Memory B cell (primary cell): ENCODE measurements around the gene SPECC1.
A peak's percentile ranks its signal among the peaks of the same experiment; 100 is the strongest.
"Not testable (repeated sequence)": the region's sequence is repeated elsewhere in the genome, so short reads cannot be mapped to it uniquely, and the experiment has no call there.

Experiments
- ATAC-seq: fragments of 150-1000 bp; cut with Tn5 transposase; 2 replicates; pipeline ENCODE4 v1.10.0; 2021; ENCODE audit warnings: low read depth, mild to moderate bottlenecking, moderate library complexity
- DNase-seq, 2 donors: peaks; one replicate each; pipeline ENCODE4 v3.0.0; 2022; ENCODE audit warnings: low spot score in 2 of 2
- H3K27ac Mint-ChIP-seq: one replicate; pipeline ENCODE4 v1.8.0; 2022; ENCODE audit warnings: mild to moderate bottlenecking, moderate library complexity, mixed read lengths
- H3K27me3 Mint-ChIP-seq: one replicate; pipeline ENCODE4 v1.8.0; 2022; ENCODE audit warnings: mixed read lengths
- H3K36me3 Mint-ChIP-seq: one replicate; pipeline ENCODE4 v1.8.0; 2022; ENCODE audit warnings: mild to moderate bottlenecking, mixed read lengths
- H3K4me1 Mint-ChIP-seq: one replicate; pipeline ENCODE4 v1.8.0; 2022; ENCODE audit warnings: mixed read lengths
- H3K4me3 Mint-ChIP-seq: one replicate; pipeline ENCODE4 v1.8.0; 2022; ENCODE audit warnings: mild to moderate bottlenecking, moderate library complexity, mixed read lengths
- H3K9me3 Mint-ChIP-seq: one replicate; pipeline ENCODE4 v1.8.0; 2022; ENCODE audit warnings: mixed read lengths

Gene SPECC1

GRCh38 chr17:20156196-20157000 is 147.2 kb downstream of the SPECC1 start:
- peaks cover 9% of the 10 kb centered on the region for H3K4me1 Mint-ChIP-seq
- no peaks in the 10 kb centered on the region for H3K27me3 Mint-ChIP-seq
- H3K27ac Mint-ChIP-seq = peak overlapping the region; percentile 80
- ATAC-seq (peak; percentile 19), DNase-seq (peak in 1 of 2 donors; percentile 28)
- no peaks in the 10 kb centered on the region for H3K9me3 Mint-ChIP-seq
- H3K36me3 Mint-ChIP-seq = no peaks in the 10 kb centered on the region
- H3K4me3 Mint-ChIP-seq = peak overlapping the region; percentile 89

- DNase-seq (no peak), ATAC-seq (no peak)
- Mint-ChIP-seq H3K36me3 (no peaks in the 10 kb centered on the region), H3K27me3 (no peaks in the 10 kb centered on the region), H3K4me3 (peak overlapping the region; percentile 89), H3K9me3 (no peaks in the 10 kb centered on the region), H3K27ac (peak overlapping the region; percentile 80), H3K4me1 (peaks cover 9% of the 10 kb centered on the region)
Observed at GRCh38 chr17:20157001-20157310, 147.8 kb downstream of the SPECC1 start.

- H3K4me3 Mint-ChIP-seq = no peak overlapping the region
- H3K27me3 Mint-ChIP-seq = no peaks in the 10 kb centered on the region
- H3K4me1 Mint-ChIP-seq = peaks cover 9% of the 10 kb centered on the region
- H3K9me3 Mint-ChIP-seq = no peaks in the 10 kb centered on the region
- H3K36me3 Mint-ChIP-seq = no peaks in the 10 kb centered on the region
- ATAC-seq (no peak), DNase-seq (no peak)
- no peak overlapping the region for H3K27ac Mint-ChIP-seq
Observed at GRCh38 chr17:20158580-20158979, 149.4 kb downstream of the SPECC1 start.

GRCh38 chr17:20159406-20160069 is 150.4 kb downstream of the SPECC1 start:
- DNase-seq (no peak), ATAC-seq (no peak)
- no peaks in the 10 kb centered on the region for H3K9me3 Mint-ChIP-seq
- H3K27me3 Mint-ChIP-seq = no peaks in the 10 kb centered on the region
- H3K4me1 Mint-ChIP-seq = peaks cover 9% of the 10 kb centered on the region
- H3K27ac Mint-ChIP-seq = no peak overlapping the region
- H3K36me3 Mint-ChIP-seq = no peaks in the 10 kb centered on the region
- no peak overlapping the region for H3K4me3 Mint-ChIP-seq

- H3K27ac Mint-ChIP-seq, H3K4me3 Mint-ChIP-seq, H3K27me3 Mint-ChIP-seq, H3K9me3 Mint-ChIP-seq, H3K36me3 Mint-ChIP-seq, H3K4me1 Mint-ChIP-seq, DNase-seq, ATAC-seq: not testable (repeated sequence)
Observed at GRCh38 chr17:20165516-20165915, 156.4 kb downstream of the SPECC1 start.

GRCh38 chr17:20170085-20170484 is 160.9 kb downstream of the SPECC1 start:
- no peak for DNase-seq
- Mint-ChIP-seq H3K9me3 (no peaks in the 10 kb centered on the region), H3K36me3 (no peaks in the 10 kb centered on the region), H3K27ac (no peak overlapping the region), H3K27me3 (no peaks in the 10 kb centered on the region), H3K4me1 (no peaks in the 10 kb centered on the region), H3K4me3 (no peak overlapping the region)
- ATAC-seq = no peak

- peaks cover 3% of the 10 kb centered on the region for H3K4me1 Mint-ChIP-seq
- no peak overlapping the region for H3K4me3 Mint-ChIP-seq
- H3K27me3 Mint-ChIP-seq = no peaks in the 10 kb centered on the region
- H3K9me3 Mint-ChIP-seq = no peaks in the 10 kb centered on the region
- H3K27ac Mint-ChIP-seq = no peak overlapping the region
- H3K36me3 Mint-ChIP-seq = no peaks in the 10 kb centered on the region
- DNase-seq (no peak), ATAC-seq (no peak)
Observed at GRCh38 chr17:20171741-20172365, 162.7 kb downstream of the SPECC1 start.

- Mint-ChIP-seq H3K27me3 (no peaks in the 10 kb centered on the region), H3K36me3 (no peaks in the 10 kb centered on the region), H3K27ac (no peak overlapping the region), H3K4me1 (peaks cover 3% of the 10 kb centered on the region), H3K4me3 (no peak overlapping the region), H3K9me3 (no peaks in the 10 kb centered on the region)
- DNase-seq (no peak), ATAC-seq (no peak)
Observed at GRCh38 chr17:20172376-20172775, 163.2 kb downstream of the SPECC1 start.

GRCh38 chr17:20173091-20173490 is 163.9 kb downstream of the SPECC1 start:
- no peaks in the 10 kb centered on the region for H3K36me3 Mint-ChIP-seq
- H3K27me3 Mint-ChIP-seq = no peaks in the 10 kb centered on the region
- H3K9me3 Mint-ChIP-seq = no peaks in the 10 kb centered on the region
- H3K27ac Mint-ChIP-seq = no peak overlapping the region
- no peak overlapping the region for H3K4me3 Mint-ChIP-seq
- peaks cover 3% of the 10 kb centered on the region for H3K4me1 Mint-ChIP-seq
- ATAC-seq (no peak), DNase-seq (no peak)

- Mint-ChIP-seq H3K36me3 (no peaks in the 10 kb centered on the region), H3K27me3 (no peaks in the 10 kb centered on the region), H3K4me1 (peaks cover 3% of the 10 kb centered on the region), H3K9me3 (no peaks in the 10 kb centered on the region), H3K27ac (no peak overlapping the region), H3K4me3 (no peak overlapping the region)
- no peak for DNase-seq
- ATAC-seq = no peak
Observed at GRCh38 chr17:20174588-20175265, 165.6 kb downstream of the SPECC1 start.

- Mint-ChIP-seq H3K27ac (no peak overlapping the region), H3K36me3 (no peaks in the 10 kb centered on the region), H3K27me3 (no peaks in the 10 kb centered on the region)
Observed at GRCh38 chr17:20179041-20179440, 169.9 kb downstream of the SPECC1 start.

GRCh38 chr17:20180661-20181060 is 171.5 kb downstream of the SPECC1 start:
- H3K4me3 Mint-ChIP-seq = no peak overlapping the region
- DNase-seq = no peak
- H3K27ac Mint-ChIP-seq = no peak overlapping the region
- H3K9me3 Mint-ChIP-seq = no peaks in the 10 kb centered on the region
- ATAC-seq = no peak
- H3K36me3 Mint-ChIP-seq = no peaks in the 10 kb centered on the region
- no peaks in the 10 kb centered on the region for H3K27me3 Mint-ChIP-seq
- no peaks in the 10 kb centered on the region for H3K4me1 Mint-ChIP-seq

More at GRCh38 chr17:20179041-20179440, 169.9 kb downstream of the SPECC1 start:
- no peak overlapping the region for H3K4me3 Mint-ChIP-seq
- peaks cover 3% of the 10 kb centered on the region for H3K4me1 Mint-ChIP-seq
- DNase-seq (no peak), ATAC-seq (no peak)
- no peaks in the 10 kb centered on the region for H3K9me3 Mint-ChIP-seq

- Mint-ChIP-seq H3K36me3 (no peaks in the 10 kb centered on the region), H3K4me1 (no peaks in the 10 kb centered on the region), H3K27me3 (no peaks in the 10 kb centered on the region), H3K9me3 (no peaks in the 10 kb centered on the region), H3K27ac (no peak overlapping the region), H3K4me3 (no peak overlapping the region)
- ATAC-seq (no peak), DNase-seq (no peak)
Observed at GRCh38 chr17:20184181-20184580, 175.0 kb downstream of the SPECC1 start.

- no peak overlapping the region for H3K27ac Mint-ChIP-seq
Observed at GRCh38 chr17:20184977-20185619, 175.9 kb downstream of the SPECC1 start.

More at GRCh38 chr17:20184977-20185619, 175.9 kb downstream of the SPECC1 start:
- H3K9me3 Mint-ChIP-seq = no peaks in the 10 kb centered on the region
- no peak overlapping the region for H3K4me3 Mint-ChIP-seq
- H3K27me3 Mint-ChIP-seq = no peaks in the 10 kb centered on the region
- H3K4me1 Mint-ChIP-seq = peaks cover 5% of the 10 kb centered on the region
- ATAC-seq (no peak), DNase-seq (no peak)
- no peaks in the 10 kb centered on the region for H3K36me3 Mint-ChIP-seq
